ENCODE measurements around the gene TMEM250.
"Not testable (repeated sequence)": the region's sequence is repeated elsewhere in the genome, so short reads cannot be mapped to it uniquely, and the experiment has no call there.

Gene TMEM250

GRCh38 chr9:136118320-136119060 is at the start of gene TMEM250:
TSS of gene TMEM250 (minus strand) at chr9:136118875. CDS start at chr9:136116900, 1,975 bp downstream.
- peak; percentile 96 for DNase-seq

GRCh38 chr9:136163248-136163850 is 44.7 kb upstream of the TMEM250 start:
- DNase-seq, result no peak

GRCh38 chr9:136160995-136161610 is 42.4 kb upstream of the TMEM250 start:
- DNase-seq, result no peak

GRCh38 chr9:136160381-136160841 is 41.7 kb upstream of the TMEM250 start:
- no peak for DNase-seq

- DNase-seq, result no peak
Observed at GRCh38 chr9:136159851-136160250, 41.2 kb upstream of the TMEM250 start.

- no peak for DNase-seq
Observed at GRCh38 chr9:136157477-136158265, 39.0 kb upstream of the TMEM250 start.

- no peak for DNase-seq
Observed at GRCh38 chr9:136156209-136157120, 37.8 kb upstream of the TMEM250 start.

- DNase-seq, result no peak
Observed at GRCh38 chr9:136155576-136155975, 36.9 kb upstream of the TMEM250 start.

GRCh38 chr9:136154943-136155342 is 36.3 kb upstream of the TMEM250 start:
- no peak for DNase-seq

GRCh38 chr9:136153381-136154065 is 34.8 kb upstream of the TMEM250 start:
- DNase-seq, result no peak

GRCh38 chr9:136152931-136153330 is 34.3 kb upstream of the TMEM250 start:
- no peak for DNase-seq

GRCh38 chr9:136152543-136152866 is 33.8 kb upstream of the TMEM250 start:
- DNase-seq, result no peak

GRCh38 chr9:136151848-136152542 is 33.3 kb upstream of the TMEM250 start:
- no peak for DNase-seq

GRCh38 chr9:136151214-136151804 is 32.6 kb upstream of the TMEM250 start:
- DNase-seq, result no peak

- DNase-seq, result not testable (repeated sequence)
Observed at GRCh38 chr9:136150664-136151213, 32.1 kb upstream of the TMEM250 start.

GRCh38 chr9:136149853-136150252 is 31.2 kb upstream of the TMEM250 start:
- no peak for DNase-seq

- DNase-seq, result no peak
Observed at GRCh38 chr9:136149337-136149736, 30.7 kb upstream of the TMEM250 start.

GRCh38 chr9:136148766-136149165 is 30.1 kb upstream of the TMEM250 start:
- no peak for DNase-seq

- no peak for DNase-seq
Observed at GRCh38 chr9:136147890-136148714, 29.4 kb upstream of the TMEM250 start.

Data from stimulated activated CD4-positive, alpha-beta T cell treated with anti-CD3 and anti-CD28 coated beads, Interleukin-4, amount 100 ng/mL, for 1 hour (primary cell).